ENCODE results near the gene SLC35A2. TPM values are rescaled to one million over a fixed set of nuclear protein-coding genes. Genes with fewer than 3 reads are reported as not detected.
A peak's percentile ranks its signal among the peaks of the same experiment; 100 is the strongest.

SLC35A2 gene
- total and polyA plus RNA-seq, 10 donors: 6.2 to 20.8 (median 15.9) TPM

GRCh38 chrX:48894891-48895290 is 16.6 kb downstream of the SLC35A2 start:
- Histone ChIP-seq H3K4me1 (peaks cover 2 to 51% (median 26%) of the 10 kb centered on the region in 6 donors), H3K4me3 (no peak overlapping the region), H3K9me3 (peaks cover 0 to 7% (median 0%) of the 10 kb centered on the region in 8 donors), H3K36me3 (peaks cover 0 to 36% (median 12%) of the 10 kb centered on the region in 6 donors), H3K27me3 (replicated peaks in 1 of 7) (peaks cover 0 to 7% (median 0%) of the 10 kb centered on the region in 7 donors), H3K27ac (no peak overlapping the region)
- intact Hi-C loops (cut with DNase I; ENCODE audit: low total_unique reads): loop anchor here (10.0 kb wide), 2 partner anchors 50 to 90 kb away; partner anchors contain the start of gene HDAC6
- DNase-seq: no peak
- TF ChIP-seq POLR2AphosphoS5 (IDR thresholded peaks at IDR 0.05): no peak
- no peak for TF ChIP-seq CTCF (IDR thresholded peaks at IDR 0.05 in 8 of 11, conservative IDR thresholded peaks at IDR 0.05 in 3 of 11)
- TF ChIP-seq POLR2A (IDR thresholded peaks at IDR 0.05): no peak
- WGBS, 5 donors: 71 to 84% (median 77%) methylated on average over 4 to 6 of the region's 6 CpGs

DNA sequence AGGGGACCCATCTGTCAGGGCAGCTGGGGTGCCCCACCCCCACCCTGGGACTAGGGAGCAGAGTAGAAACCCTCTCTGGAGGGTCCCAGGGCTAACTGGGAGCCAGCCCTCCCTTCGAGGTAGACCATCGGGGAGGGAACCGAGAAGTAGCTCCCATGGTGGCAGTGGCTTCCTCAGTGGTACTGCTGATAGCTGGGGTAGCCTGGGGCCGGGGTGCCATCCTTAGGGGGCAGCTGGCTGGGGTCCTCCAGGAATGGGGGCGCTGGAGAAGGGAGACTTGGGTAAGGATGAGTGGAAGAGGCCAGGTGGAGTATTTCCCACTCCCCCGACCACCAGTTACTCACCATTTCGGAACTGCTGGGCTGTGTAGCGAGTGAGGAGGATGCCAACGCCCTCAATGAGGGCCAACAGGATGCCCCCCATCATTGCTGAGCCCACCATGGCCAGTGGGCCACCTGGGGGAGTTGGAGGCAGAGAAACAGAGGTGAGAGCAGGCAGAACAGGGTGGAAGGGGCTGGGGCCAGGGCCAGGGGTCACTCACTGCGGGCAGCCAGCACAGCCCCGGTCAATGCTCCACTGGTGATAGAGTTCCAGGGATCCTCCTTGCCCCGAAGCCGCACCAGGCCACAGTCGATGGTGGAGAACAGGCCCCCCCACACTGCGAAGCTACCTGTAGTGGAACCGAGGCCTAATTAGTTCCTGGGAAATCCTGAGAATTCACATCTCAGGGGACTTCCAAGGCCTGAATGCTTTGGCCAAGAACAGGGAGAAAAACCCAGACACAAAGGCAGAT is 17.7 kb downstream of the SLC35A2 start:
- TF ChIP-seq CTCF (IDR thresholded peaks at IDR 0.05 in 8 of 11, conservative IDR thresholded peaks at IDR 0.05 in 3 of 11) (no peak), POLR2A (IDR thresholded peaks at IDR 0.05) (no peak), POLR2AphosphoS5 (IDR thresholded peaks at IDR 0.05) (no peak)
- Histone ChIP-seq H3K4me1 (peaks cover 0 to 40% (median 18%) of the 10 kb centered on the region in 6 donors), H3K27me3 (replicated peaks in 1 of 7) (peaks cover 0 to 7% (median 0%) of the 10 kb centered on the region in 7 donors), H3K36me3 (peaks cover 0 to 27% (median 9%) of the 10 kb centered on the region in 6 donors), H3K4me3 (no peak overlapping the region), H3K9me3 (peaks cover 0 to 7% (median 0%) of the 10 kb centered on the region in 8 donors), H3K27ac (no peak overlapping the region)
- 81 to 96% (median 87%) methylated on average over 6 to 16 of the region's 16 CpGs for WGBS, 5 donors
- intact Hi-C loops (cut with DNase I; ENCODE audit: low total_unique reads): loop anchor here (10.0 kb wide), 2 partner anchors 51 to 89 kb away; partner anchors contain the start of gene HDAC6
- DNase-seq: peak; percentile 71

- Histone ChIP-seq H3K9me3 (peaks cover 0 to 7% (median 0%) of the 10 kb centered on the region in 8 donors), H3K4me3 (no peak overlapping the region), H3K27me3 (replicated peaks in 1 of 7) (peaks cover 0 to 7% (median 0%) of the 10 kb centered on the region in 7 donors), H3K27ac (no peak overlapping the region), H3K4me1 (peaks cover 0 to 35% (median 14%) of the 10 kb centered on the region in 6 donors), H3K36me3 (peaks cover 0 to 27% (median 9%) of the 10 kb centered on the region in 6 donors)
- TF ChIP-seq POLR2A (IDR thresholded peaks at IDR 0.05) (no peak), CTCF (IDR thresholded peaks at IDR 0.05 in 8 of 11, conservative IDR thresholded peaks at IDR 0.05 in 3 of 11) (no peak), POLR2AphosphoS5 (IDR thresholded peaks at IDR 0.05) (no peak)
- intact Hi-C loops (cut with DNase I; ENCODE audit: low total_unique reads): loop anchor here (10.0 kb wide), 2 partner anchors 52 to 88 kb away; partner anchors contain the start of gene HDAC6
- no peak for DNase-seq
- 63 to 90% (median 81%) methylated on average over 3 to 4 of the region's 4 CpGs for WGBS, 5 donors
Observed at GRCh38 chrX:48892896-48893295, 18.6 kb downstream of the SLC35A2 start.

All from spleen (tissue), 11 donors.